A673 (cell line): Measurements from ENCODE around the gene SERP2.

Experiments used
- CTCF ChIP-seq: fragments of 300-800, 200-600 bp; sonication (generic); conservative IDR thresholded peaks from 2 replicates; pipeline ENCODE4 v1.5.1; 2017; ENCODE audit warnings: low read depth, mild to moderate bottlenecking, antibody characterized with exemption, low read length, moderate library complexity, mixed read lengths
- EZH2 ChIP-seq: fragments of 200-600 bp; sonication (generic); IDR thresholded peaks from 2 replicates; pipeline ENCODE4 v1.6.1; 2017; ENCODE audit warnings: borderline replicate concordance, low read depth, mild to moderate bottlenecking, mixed read lengths, antibody characterized with exemption, low read length; ENCODE audit not compliant: poor library complexity, severe bottlenecking

- TF ChIP-seq CTCF (no peak), EZH2 (no peak)
These were observed 38.8 kb downstream of the SERP2 start for GRCh38 chr13:44412346-44412935.
